LoVo (cell line): ENCODE results near the gene B9D2.
A peak's percentile ranks its signal among the peaks of the same experiment; 100 is the strongest.

Experiments
- DNase-seq: peaks from one replicate; pipeline ENCODE4 v3.0.0-alpha.2; 2016; ENCODE audit warnings: low spot score

Gene B9D2

GRCh38 chr19:41309180-41310032 is 54.5 kb downstream of the B9D2 start:
- DNase-seq, result no peak

GRCh38 chr19:41308450-41309179 is 55.3 kb downstream of the B9D2 start:
- peak; percentile 81 for DNase-seq

GRCh38 chr19:41307954-41308449 is 55.9 kb downstream of the B9D2 start:
- DNase-seq, result no peak

- DNase-seq, result no peak
Observed at GRCh38 chr19:41307090-41307875, 56.7 kb downstream of the B9D2 start.

GRCh38 chr19:41305927-41306793 is 57.8 kb downstream of the B9D2 start:
- DNase-seq, result no peak

GRCh38 chr19:41304706-41305483 is 59.1 kb downstream of the B9D2 start:
- no peak for DNase-seq
